B cell (primary cell): Measurements from ENCODE around the gene TLE7.

ENCODE experiments used
- CTCF ChIP-seq: fragments of 200-600 bp; IDR thresholded peaks from one replicate; pipeline ENCODE4 v1.8.0; 2022; ENCODE audit warnings: antibody characterized with exemption, mild to moderate bottlenecking
- EZH2 ChIP-seq: IDR thresholded peaks from 2 replicates; pipeline ENCODE4 v1.6.1; 2012; ENCODE audit warnings: borderline replicate concordance, low read depth, mild to moderate bottlenecking, moderate library complexity, low read length; ENCODE audit not compliant: insufficient read depth, poor library complexity, severe bottlenecking

DNA sequence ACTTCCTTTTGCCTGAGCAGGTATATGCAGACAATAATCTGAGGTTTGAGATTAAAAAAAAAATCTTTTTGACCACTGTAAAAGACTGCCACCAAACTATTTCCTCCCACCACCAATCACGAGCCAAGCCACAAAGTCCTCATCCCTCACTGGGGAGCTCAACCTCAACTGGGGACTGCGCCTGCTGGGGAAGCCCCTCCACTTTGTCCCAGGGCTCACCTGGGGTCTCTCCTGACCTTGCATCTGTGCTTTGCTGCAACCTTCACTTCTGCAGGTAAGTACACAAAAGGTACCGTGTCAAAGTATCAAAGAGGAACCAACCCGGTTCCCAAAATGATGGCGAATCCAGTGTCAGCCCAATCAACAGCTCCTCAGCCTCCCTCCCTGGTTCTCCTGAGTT is 35.5 kb downstream of the TLE7 start:
- TF ChIP-seq CTCF (no peak), EZH2 (no peak)
